Measurements from ENCODE around the gene YY1.
"Not testable (repeated sequence)": the region's sequence is repeated elsewhere in the genome, so short reads cannot be mapped to it uniquely, and the experiment has no call there.

YY1 gene

DNA sequence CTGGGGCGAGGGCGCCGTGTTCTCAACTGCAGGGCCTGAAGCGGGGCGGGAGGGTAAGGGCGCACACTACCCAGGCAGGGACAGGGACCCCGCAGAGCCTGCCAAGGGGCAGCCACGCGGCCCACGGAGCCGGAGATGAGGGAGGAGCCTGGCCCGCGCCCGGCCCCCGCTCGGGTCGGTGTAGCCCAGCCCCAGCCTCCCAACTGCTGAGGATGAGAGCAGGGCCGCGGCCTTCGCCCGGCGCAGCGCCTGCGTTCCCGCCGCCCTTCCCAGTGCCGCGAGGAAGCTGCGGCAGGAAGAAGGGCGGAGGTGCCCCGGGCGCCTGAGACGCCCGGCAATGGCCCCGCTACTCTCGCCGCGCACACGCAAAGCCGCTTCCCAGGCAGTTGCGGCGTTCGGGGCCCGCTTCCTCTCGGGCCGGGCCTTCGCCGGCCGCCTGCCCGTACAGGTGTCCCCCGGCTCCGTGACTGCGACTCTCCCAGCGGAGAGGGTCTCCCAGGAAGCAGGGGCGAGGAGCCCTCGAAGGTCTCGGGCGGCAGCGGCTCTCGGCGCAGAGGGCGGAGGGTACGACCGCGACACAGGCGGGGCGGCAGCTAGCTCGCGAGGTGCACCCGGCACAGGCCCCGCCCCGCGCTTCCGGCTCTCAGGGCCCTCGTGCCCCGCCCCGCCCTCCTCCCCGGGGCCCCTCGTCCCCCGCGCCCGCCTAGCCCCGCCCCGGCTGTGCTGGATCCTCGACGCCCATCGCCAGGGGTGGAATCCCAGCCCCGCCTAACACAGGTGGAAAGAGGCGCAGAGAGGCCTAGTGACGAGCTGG, 24.8 kb upstream of the YY1 start:
- peak; percentile 90 for DNase-seq

DNA sequence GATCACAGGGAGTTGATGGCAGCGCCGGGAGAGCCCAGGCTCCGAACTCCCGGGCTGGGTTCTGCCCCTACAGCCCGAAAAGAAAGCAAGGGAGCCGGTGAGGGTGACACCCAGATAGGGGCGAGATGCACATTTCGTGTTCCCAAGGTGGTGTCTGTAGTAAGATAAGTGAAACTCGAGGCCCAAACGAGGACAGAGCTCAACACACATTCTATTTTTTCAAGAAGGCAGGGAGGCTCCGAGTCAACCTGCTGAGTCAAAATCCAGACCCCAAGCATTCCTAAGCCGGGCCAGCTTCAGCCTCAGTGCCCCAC, 24.2 kb upstream of the YY1 start:
- no peak for DNase-seq

DNA sequence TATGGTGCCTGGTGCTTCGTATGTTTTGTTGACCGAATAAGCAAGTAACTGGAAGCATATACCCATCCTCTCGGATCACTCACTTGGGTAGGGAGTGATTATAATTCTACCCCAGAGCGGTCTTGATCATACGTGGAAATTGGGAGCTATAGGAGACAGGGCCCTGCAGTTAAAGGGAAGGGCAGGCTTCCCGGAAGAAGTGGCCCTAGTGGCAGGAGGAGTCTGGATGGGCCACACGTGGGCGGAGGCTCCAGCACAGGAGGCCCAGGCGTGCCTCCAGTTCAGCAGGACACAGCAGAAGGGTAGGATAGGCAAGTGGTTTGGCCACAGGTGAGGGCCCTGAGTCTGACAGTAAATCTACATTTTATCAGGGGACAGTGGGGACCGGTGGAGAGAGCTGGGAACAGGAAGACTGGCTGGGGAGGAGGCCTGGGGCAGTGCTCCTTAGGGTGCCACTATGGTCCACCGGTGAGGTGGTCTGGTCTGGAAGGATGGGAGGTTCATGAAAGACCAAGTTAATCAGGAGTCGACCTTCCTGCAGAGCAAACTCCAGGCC, 23.5 kb upstream of the YY1 start:
- DNase-seq = no peak

DNA sequence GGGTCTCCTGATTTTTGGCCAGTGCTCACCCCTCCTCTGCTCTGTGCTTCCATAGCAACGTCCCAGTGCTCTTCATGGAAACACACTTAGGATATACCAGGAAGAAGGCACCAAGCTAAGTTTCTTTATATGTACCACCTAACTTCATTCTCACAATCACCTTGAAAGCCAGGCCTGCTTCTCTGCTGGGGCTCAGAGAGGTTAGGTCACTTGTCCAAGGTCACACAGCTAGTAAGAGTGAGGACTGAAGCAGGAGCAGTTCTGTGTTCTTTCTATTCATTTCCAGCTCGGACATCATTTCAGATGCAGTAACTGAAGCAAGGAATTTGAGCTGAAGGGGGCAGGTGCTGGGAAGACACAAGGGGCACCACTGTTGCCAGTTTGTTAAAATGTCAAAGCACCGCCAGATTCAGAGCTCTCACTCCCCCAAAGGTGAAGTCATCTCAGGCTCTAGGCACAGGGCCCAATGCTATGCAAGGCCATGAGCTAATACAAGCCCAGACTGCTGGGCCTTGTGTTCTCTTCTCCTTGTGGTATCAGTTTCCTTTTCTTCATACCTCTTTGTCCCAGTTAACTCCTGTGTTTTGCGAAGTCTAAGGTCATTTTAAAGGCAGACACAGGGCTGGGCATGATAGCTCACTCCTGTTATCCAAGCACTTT, 19.7 kb upstream of the YY1 start:
- DNase-seq = no peak

DNA sequence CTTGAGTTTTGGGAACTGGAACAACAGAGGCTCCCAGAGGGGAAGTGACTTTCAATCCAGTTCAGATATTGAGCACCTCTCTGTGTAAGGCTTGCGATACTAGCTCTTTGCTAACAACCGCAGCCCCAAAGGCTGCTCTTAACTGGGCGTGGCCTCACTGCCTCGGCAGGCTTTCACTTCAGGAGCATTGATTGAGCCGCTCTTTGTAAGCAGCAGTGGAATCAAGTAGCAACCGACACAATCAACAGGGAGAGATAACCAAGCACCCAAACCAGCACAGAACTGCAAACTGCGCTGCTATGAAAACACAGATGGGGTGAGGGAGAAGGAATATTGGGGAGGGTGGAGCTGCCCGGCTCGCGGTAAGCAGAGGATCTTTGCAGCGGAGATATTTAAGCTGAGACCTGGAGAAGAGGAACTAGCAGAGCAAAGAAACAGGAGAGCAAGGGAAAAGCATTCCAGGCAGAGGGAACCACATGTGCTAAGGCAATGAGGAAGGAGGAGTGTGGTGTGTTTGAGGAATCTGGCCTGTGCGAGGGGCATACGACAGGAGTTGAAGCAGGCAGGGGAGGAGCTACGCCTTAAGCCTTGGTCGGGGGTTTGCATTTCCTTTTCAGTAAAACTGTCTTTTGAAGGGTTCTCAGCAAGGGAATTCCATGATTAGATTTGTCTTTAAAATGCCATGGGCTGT, 17.3 kb upstream of the YY1 start:
- peak; percentile 69 for DNase-seq

DNA sequence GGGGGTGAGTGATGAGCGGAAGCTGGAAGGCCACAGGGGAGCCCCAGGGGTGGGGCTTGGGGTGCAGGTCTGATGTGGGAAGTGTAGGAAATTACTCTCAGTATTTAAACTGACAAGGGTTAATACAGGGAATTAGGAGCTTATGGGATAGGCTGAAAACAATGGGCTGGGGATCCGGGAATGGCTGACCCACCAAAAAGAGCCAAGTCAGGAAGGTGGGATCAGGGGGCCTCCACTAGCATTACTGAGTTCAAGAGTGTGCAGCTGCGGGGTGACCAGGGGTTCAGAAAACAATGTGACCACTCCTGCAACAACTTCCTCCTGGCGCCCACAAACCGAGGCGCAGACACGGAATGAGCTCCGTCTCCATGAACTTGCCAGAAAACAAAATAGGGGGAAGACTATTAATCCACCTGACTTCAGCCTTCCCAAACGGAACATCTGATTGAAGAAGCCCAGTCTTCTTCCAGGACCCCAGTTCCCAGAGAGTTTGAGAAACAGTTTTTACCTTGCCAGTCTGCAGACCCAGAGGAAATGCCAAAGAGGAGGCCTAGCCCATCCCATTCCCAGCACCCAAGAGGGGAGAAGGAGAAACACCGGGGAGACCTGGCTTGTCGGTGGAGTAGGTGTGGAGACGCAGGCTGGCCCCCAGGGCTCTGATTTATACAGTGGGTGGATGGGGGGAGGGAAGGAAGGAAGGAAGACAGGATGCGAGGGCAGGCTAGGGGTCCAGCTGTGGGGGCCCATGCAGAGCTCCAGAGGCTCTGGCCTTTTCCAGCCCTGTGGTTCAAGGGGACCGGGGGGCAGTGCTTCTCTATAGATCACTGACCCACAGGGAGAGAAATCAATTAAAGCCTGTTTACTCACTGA, 16.5 kb upstream of the YY1 start:
- DNase-seq = no peak

DNA sequence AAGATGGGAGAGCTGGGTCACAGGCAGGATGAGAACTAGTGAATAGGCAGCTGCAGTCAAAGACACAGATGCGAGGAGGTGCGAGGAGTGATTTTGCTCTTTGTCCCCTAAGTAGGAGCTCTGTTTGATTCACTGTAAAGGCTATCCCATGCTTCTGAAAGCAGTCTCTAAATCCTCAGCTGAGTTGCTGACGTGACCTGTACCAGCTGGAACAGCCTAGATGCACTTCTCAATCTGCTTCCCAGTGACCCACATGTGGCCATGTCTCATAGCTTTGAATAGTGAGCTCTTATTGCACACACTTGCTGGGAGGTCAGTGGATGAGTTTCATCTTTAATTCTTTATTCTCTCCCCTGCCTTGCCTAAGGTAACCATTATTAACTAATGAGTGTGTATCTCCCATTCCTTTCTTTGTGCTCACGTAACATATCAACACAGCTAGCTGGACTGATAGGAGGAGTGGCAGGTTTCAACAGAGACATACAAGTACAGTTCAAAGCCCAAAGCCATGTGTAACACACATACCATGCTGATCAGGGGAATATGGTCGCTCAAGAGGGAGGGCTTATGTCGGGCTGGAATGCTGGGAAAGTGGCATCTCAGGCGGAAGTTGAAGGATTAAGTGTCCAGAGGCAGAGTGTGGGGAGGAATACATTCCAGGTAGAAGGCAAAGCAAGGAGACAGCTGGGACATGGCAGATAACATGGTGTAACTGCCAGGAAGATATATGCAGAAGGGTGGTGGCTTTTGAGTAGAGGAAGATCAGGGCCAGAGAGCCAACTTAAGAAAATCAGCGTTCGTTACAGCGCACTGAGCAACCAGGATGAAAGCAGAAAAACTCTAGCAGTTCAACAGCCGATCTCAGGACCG, 15.4 kb upstream of the YY1 start:
- DNase-seq = no peak

DNA sequence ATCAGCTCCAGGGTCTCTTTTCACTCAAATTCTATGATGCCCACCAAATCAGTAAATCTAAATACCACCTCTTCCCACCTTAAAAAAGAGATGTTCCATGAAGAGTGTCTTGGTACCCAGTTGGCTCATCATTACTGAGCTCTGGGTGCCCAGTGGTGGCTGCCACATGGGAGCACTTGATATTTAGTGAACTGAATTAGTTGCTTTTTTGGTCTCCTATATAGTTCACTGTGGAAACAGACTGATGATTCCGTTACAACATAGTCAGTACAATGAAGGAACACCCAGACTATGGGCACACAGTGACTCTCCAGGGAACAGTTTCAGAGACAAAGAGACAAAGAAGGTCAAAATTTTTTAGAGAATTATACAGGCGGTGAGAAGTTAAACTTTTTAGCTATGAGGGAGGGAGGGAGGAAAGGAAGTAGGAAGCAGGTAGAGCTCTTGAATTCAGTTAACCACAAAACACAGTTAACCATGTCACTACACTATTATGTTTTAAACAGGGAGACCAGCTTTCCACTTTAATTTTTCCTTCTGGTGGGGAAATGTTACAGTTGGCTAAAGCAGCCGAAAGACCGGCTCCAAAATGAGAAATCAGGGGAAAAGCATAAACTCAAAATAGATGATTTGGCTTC, 14.6 kb upstream of the YY1 start:
- no peak for DNase-seq

DNA sequence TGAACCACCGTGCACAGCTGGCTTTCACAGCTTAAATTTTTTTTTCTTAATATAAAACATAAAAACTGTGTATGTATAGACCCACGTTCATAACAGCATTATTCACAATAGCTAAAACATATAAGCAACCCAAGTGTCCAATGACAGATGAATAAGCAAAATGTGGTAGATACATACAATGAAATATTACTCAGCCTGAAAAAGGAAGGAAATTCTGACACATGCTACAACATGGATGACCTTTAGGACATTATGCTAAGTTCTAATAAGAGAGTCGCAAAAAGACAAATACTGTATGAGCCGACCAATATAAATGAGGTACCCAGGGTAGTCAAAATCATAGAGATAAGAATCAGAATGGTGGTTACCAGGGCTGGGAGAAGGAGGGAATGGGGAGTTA, 13.8 kb upstream of the YY1 start:
- no peak for DNase-seq

DNA sequence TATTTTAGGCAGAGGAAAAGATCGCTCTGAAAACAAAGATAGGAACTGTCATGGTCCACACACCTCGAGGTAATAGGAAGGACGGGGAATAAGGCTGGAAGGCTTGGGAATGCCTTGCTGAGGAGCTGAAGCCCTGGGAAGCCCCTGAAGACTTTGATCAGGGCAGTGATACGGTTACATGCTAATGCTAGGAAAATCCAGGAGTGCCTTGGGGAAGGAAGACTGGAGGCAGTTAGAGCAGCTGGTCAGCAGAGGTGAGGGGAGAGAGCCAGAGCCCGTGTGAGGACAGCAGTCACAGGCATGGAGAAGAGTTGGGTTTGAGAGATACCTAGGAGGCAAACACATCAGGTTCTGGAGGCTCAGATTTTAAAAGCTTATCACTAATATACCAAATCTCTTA, 8.6 kb upstream of the YY1 start:
- DNase-seq = no peak

DNA sequence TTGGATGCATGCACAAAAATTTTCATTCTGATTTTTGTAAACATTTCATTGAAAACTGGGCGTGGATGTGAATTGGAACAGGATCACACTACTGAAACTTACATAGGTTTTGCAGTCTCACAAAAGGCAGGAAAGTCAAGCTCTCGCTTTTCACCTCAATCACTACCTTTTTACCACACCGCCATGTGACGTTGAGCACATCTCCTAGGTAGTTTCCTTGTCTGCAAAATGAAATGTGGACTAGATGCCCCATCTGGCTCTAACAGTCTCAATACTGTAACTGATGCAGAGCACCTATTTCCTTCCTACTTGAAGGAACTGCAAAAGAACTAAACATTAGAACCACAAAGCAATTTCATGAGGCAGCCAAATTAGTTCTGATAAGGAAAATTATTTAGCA, 4.4 kb upstream of the YY1 start:
- no peak for DNase-seq

DNA sequence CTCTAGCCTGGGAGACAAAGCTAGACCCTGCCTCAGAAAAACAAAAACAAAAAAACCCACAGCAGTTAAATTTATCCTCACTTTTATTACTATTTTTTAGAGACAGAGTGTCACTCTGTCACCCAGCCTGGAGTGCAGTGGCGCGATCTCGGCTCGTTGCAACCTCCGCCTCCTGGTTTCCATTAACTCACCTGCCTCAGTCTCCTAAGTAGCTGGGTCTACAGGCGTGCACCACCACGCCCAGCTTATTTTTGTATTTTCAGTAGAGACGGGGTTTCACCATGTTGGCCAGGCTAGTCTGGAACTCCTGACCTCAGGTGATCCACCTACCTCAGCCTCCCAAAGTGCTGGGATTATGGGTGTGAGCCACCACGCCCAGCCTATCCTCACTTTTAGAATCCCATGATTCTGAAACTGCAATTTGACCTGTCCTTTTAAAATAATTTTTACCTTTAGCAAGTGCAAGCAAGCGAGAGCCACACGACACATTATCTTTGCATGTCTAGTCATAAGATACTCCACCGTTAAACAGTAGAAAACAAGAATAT, 2.6 kb upstream of the YY1 start:
- not testable (repeated sequence) for DNase-seq

DNA sequence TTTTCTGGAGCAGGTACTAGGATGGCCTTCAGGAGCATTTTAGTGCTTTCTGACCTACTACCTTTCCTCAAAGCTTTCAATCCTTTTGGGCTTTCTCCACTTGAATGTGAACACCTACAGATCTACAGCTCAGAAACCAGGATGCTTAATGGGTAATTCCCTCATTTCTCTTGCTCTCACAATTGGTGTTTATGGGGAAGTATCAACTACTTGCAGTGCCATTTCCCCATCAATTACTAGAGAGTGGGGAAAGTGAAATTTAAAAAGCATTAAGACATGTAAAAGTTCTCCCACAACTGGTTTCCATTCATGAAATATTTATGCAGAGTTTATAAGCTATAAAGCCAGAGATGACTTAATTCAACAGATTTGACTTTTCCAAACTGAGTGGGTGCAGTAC, 2.1 kb upstream of the YY1 start:
- DNase-seq = no peak

DNA sequence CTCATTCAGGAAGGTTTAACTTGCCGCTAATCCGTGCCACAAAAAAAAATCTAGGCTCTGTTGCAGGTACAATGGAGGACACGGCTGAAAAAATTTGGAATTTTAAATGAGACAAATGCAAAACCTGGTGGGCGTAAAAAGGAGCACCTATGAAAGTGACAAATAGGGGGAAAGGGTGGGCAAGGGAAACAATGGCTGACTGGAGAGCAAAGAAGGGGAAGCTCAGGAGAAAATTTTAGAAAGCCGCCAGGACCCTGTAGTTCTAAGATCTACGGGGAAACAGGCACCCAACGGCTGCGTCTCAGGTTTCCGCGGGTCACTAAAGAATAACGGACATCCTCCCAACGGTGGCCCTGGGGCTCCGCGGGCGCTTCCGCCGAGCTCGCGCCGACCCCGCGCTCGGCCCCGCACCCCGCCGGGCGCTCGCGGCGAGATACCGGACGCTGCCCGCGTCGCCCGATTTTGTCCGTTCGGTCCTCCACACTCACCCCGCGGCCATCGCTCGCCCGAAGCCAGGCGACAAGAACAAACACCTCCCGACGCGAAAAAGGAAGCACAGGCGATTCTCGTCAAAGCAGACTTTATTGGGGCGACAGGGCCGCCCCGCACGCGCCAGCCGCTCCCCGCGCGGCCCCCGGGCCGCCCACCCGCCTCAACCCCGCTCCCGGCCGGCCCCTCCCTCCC, 1.1 kb upstream of the YY1 start:
- DNase-seq = peak; percentile 70

DNA sequence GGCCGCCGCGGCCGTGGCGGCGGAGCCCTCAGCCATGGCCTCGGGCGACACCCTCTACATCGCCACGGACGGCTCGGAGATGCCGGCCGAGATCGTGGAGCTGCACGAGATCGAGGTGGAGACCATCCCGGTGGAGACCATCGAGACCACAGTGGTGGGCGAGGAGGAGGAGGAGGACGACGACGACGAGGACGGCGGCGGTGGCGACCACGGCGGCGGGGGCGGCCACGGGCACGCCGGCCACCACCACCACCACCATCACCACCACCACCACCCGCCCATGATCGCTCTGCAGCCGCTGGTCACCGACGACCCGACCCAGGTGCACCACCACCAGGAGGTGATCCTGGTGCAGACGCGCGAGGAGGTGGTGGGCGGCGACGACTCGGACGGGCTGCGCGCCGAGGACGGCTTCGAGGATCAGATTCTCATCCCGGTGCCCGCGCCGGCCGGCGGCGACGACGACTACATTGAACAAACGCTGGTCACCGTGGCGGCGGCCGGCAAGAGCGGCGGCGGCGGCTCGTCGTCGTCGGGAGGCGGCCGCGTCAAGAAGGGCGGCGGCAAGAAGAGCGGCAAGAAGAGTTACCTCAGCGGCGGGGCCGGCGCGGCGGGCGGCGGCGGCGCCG, 381 bp downstream of the YY1 start:
- peak; percentile 42 for DNase-seq

DNA sequence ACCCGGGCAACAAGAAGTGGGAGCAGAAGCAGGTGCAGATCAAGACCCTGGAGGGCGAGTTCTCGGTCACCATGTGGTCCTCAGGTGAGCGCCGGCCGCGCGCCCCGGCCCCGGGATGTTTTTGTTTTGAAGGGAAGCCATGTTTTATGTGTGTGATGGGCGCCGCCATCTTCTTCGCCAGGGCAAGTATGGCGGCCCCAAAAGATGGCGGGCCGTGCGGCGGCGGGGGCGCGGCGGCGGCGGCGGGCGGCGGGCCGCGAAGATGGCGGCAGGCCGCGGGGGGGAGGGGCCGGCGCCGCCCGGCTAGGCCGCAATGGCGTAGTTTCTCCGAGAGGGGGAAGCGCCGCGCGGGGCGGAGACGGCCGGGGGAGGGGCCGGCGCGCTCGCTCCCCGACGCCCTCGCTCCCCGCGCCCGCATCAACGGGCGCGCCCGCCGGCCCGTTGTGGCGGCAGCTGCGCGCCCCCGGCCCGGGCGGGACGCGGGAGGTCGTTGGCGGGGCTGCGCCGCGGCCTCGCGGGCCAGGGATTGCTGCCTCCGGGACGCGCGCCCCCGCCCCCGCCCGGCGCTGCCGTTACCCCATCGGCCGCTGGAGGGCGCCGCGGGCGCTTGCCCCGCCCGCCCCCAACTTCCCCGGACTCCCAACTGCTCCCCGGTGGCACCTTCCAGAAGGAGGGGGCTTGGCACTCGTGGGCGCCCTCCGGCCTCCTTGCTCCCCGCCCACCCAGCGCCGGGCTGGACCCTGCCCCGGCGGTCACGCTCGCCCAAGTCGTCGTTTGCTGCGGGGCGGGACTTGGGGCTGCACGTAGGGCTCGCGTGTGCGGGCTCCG, 1.1 kb downstream of the YY1 start:
- DNase-seq = peak; percentile 93

DNA sequence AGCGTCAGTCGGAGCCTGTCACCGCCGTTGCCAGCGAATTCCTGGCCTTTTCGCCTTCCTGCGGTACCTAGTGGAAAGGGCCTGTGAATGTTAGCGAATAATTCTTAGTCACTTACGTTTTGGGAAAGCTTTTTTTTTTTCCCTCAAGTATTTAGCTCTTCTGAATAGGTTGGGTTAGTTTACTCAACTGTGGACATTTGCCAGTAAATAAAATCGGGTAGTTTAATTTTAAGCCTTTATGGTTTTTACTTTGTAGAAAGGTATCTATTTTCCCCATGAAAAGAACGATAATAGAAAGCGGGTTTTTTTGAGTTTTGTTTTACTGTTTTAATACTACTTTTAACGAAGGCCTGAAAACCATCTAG, 1.7 kb downstream of the YY1 start:
- no peak for DNase-seq

DNA sequence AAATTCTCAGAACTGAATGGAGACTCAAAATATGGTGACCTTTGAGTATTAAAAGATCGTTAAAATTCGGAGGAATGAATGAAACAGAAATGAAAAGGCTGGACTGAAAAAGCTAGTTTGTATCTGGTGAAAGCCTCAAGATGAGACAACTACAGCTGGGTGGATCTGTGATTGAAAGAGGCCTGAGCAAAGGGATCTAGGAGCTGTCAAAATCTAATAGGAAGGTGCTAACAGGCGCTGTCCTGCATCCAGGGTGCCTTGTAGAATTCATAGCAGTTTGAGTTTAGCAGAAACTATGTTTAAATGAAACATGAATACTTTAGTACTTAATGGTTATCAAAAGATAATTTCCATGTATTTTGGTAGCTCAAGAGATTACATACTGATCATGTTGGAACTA, 2.3 kb downstream of the YY1 start:
- no peak for DNase-seq

DNA sequence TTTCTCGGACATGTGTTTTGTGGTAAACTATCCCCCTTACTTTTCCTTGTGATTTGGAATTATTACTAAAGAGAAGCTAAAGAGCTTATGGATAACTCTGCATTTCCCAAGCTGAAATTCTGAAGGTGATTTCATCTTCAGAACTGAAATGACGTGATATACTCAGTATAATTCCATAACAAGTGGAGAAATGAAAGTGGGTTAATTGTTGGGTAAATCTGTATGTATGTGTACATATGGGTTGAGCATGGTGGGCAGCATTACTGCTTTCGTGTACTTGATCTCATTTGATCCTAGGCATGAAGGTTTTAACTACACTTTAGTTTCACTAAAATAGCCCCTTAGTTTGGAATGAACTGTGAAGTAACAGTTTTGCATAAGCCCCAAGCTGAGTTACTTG, 4.1 kb downstream of the YY1 start:
- no peak for DNase-seq

Data from femur (tissue), 1 donor.